HFF-Myc (cell line): ENCODE measurements around the gene MST1R.

Experiments used
- DNase-seq: peaks from one replicate; pipeline ENCODE4 v3.0.0-alpha.2; 2011; ENCODE audit warnings: low read depth; ENCODE audit errors: extremely low read depth
- H3K4me3 ChIP-seq: replicated peaks from 2 replicates; pipeline ENCODE4 v1.5.1; 2011; ENCODE audit warnings: low read depth, mild to moderate bottlenecking, control low read depth, low read length
- CTCF ChIP-seq: IDR thresholded peaks from 2 replicates; pipeline ENCODE4 v1.5.1; 2012; ENCODE audit warnings: mild to moderate bottlenecking, low read depth, low read length, control low read depth; ENCODE audit errors: missing control alignments

Gene MST1R

GRCh38 chr3:49856181-49857005 is 47.3 kb downstream of the MST1R start, which contains the start of gene TRAIP:
TRAIP (minus strand) TSS chr3:49856564; CDS start chr3:49856453, 111 bp downstream.
- H3K4me3 ChIP-seq = peak within 1 kb of the TSS; percentile 94
- DNase-seq = peak; percentile 85
- TF ChIP-seq CTCF = no peak

GRCh38 chr3:49855662-49856061 is 48.0 kb downstream of the MST1R start:
- DNase-seq = no peak
- H3K4me3 ChIP-seq = peak overlapping the region; percentile 94
- no peak for TF ChIP-seq CTCF

- no peak for DNase-seq
- no peak overlapping the region for H3K4me3 ChIP-seq
- no peak for TF ChIP-seq CTCF
Observed at GRCh38 chr3:49845694-49846093, 58.0 kb downstream of the MST1R start.

- no peak for TF ChIP-seq CTCF
- no peak for DNase-seq
- H3K4me3 ChIP-seq = no peak overlapping the region
Observed at GRCh38 chr3:49844464-49845183, 59.0 kb downstream of the MST1R start.

GRCh38 chr3:49842843-49843517 is 60.7 kb downstream of the MST1R start:
- no peak for TF ChIP-seq CTCF
- DNase-seq = no peak
- H3K4me3 ChIP-seq = no peak overlapping the region

- no peak overlapping the region for H3K4me3 ChIP-seq
- DNase-seq = no peak
- TF ChIP-seq CTCF = no peak
Observed at GRCh38 chr3:49841806-49842205, 61.9 kb downstream of the MST1R start.
